HG03159 (cell line): ENCODE data around the gene BCL6B.
"Not testable (repeated sequence)": the region's sequence is repeated elsewhere in the genome, so short reads cannot be mapped to it uniquely, and the experiment has no call there.

Experiments used
- ATAC-seq: cut with Tn5 transposase; IDR thresholded peaks from one replicate; pipeline ENCODE4 v1.9.1; 2021; ENCODE audit warnings: mild to moderate bottlenecking, moderate library complexity; ENCODE audit not compliant: unreplicated experiment

Gene BCL6B

DNA sequence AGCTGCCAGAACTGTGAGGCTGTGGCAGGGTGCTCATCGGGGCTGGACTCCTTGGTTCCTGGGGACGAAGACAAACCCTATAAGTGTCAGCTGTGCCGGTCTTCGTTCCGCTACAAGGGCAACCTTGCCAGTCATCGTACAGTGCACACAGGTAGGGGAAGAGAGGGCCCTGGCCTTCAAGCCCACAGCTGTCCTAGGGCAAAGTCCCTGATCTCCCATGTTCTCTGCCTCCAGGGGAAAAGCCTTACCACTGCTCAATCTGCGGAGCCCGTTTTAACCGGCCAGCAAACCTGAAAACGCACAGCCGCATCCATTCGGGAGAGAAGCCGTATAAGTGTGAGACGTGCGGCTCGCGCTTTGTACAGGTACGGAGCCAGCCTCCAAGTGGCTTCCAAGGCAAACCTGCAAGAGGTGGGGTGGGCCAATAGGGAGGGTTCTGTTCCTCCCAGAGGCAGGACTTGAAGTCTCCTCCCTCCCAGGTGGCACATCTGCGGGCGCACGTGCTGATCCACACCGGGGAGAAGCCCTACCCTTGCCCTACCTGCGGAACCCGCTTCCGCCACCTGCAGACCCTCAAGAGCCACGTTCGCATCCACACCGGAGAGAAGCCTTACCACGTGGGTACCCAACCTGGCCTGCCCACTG, 3.7 kb downstream of the BCL6B start:
- ATAC-seq, result no peak

DNA sequence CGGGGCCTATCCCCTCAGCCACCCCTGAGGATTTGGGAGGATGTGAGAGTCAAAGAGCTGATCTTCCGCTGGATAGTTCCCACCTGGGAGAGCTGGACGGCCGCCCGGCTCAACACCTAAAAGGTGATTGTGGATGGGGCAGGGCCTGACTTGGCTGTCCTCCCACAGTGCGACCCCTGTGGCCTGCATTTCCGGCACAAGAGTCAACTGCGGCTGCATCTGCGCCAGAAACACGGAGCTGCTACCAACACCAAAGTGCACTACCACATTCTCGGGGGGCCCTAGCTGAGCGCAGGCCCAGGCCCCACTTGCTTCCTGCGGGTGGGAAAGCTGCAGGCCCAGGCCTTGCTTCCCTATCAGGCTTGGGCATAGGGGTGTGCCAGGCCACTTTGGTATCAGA, 4.5 kb downstream of the BCL6B start:
- ATAC-seq, result no peak

DNA sequence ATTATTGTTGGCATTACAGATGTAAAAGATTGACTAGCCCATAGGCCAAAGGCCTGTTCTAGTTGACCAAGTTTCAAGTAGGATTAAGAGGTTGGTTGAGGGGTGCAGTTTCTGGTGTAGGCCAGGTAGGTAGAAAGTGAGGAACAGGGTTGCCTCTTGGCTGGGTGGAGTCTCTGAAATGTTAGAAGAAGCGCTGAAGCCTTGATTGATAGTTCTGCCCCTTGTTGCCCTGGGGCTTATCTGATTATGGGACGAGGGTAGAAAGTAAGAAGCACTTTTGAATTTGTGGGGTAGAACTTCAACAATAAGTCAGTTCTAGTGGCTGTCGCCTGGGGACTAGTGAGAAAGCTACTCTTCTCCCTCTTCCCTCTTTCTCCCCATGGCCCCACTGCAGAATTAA, 6.2 kb downstream of the BCL6B start:
- no peak for ATAC-seq

DNA sequence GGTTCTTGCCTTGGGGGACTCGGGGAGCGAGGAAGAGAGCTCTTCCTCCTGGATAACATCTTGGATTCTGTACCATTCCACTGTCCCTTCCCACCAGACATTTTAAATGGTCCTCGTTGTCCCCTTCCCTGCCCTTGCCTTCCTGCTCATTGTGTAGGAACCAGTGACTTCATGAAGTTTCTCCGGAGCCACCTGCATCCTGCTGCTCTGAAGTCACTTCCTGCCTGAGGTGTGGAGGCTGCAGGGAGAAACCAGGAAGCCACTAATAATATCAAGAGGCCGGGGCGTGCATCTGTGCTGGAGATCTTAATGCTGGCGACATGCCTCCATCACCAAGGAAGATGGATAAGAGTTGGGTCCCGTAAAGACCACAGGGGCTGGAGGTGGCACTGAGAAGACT, 6.8 kb downstream of the BCL6B start:
- no peak for ATAC-seq

DNA sequence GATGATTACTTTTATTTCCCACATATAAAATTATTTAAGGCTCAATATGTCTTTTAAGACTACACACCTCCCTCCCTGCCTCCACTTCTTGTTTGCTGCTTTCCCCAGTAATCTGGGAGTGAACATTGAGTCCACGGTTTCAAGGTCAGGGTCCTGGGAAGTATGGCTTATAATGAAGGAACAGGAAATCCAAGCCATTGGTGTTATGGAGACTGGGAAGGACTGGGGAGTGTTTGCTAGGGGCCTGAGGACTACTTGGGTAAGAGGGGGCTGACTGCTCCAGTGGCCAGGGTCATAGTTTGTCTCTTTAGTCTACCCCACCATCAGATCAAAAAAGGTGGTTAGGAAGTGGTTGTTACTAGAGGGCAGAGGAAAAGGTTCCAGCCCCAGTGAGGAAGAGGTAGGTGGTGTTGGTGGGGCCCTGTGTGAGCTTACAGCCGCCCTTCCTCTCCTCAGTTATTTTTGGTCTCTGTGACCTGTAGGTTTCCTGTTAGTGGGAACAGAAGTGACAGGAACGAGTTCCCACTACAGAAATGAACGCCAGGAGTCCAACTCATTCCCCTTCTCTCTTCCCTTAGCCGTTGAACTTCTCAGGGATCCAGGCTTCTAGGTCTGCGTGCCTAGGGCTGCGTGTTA, 12.2 kb downstream of the BCL6B start:
- peak; percentile 3 for ATAC-seq

DNA sequence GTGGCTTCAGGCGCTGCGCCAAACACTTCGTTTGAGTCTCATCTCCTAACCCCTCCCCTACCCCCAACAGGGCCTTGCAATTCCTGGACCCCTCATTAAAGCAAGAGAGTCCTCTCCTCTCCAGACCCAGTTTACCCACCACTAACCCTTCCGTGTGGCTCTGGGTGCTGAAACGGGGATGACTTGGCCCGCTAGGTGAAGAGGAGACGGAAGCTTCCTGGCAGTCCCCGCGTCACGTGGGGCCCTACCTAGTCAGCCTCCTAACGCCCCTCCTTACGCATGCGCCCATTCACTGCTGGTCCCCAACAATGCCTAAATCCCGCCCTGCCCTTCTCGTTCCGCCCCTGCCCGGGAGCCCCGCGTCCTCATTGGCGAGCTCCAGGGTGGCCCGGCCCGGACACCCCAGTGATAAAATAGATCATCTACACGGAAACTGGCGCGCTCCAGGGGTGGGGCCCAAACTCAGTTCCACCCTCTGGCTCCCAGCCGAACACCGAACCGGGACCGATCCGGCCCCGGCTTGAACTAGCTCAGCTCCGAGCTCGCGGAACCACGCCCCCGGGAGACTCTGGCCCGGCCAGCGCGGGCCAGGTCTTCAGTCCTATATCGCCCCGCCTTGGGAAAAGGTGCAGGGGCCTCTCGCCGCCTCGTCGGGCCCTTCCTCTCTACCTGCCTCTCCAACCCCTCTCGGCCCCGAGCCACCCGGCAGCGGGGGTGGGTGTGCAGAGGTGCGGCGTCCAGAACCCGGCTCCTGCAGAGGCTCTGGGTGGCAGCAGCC, 12.9 kb downstream of the BCL6B start, which contains the start of gene SLC16A13:
Gene SLC16A13 (plus strand): TSS at position 425 of the 778 bp plus-strand sequence. CDS start 368 bp downstream, outside the sequence.
- ATAC-seq, result peak; percentile 94

DNA sequence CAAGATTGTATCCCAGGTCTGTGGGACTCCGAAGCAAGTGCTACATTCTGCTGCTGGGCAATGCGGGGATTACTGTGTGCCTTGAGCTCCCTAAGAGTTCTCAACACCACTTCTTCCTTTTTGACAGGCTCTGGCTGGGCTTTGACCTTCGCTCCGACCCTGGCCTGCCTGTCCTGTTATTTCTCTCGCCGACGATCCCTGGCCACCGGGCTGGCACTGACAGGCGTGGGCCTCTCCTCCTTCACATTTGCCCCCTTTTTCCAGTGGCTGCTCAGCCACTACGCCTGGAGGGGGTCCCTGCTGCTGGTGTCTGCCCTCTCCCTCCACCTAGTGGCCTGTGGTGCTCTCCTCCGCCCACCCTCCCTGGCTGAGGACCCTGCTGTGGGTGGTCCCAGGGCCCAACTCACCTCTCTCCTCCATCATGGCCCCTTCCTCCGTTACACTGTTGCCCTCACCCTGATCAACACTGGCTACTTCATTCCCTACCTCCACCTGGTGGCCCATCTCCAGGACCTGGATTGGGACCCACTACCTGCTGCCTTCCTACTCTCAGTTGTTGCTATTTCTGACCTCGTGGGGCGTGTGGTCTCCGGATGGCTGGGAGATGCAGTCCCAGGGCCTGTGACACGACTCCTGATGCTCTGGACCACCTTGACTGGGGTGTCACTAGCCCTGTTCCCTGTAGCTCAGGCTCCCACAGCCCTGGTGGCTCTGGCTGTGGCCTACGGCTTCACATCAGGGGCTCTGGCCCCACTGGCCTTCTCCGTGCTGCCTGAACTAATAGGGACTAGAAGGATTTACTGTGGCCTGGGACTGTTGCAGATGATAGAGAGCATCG, 15.4 kb downstream of the BCL6B start:
- no peak for ATAC-seq

DNA sequence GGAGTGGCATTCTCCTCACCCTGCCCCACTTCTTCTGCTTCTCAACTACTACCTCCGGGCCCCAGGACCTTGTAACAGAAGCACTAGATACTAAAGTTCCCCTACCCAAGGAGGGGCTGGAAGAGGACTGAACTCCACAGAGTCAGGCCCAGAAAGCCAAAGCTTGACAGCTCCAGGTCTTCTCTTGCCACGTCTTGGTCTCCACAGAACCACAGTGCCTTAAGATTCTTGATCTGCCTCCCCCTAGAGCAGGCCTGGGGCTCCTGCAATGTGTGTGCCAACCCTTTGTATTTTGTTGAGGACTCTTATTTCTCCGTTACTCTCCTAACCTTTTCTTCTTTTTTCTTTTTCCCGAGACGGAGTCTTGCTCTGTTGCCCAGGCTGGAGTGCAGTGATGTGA, 17.0 kb downstream of the BCL6B start:
- ATAC-seq, result no peak

DNA sequence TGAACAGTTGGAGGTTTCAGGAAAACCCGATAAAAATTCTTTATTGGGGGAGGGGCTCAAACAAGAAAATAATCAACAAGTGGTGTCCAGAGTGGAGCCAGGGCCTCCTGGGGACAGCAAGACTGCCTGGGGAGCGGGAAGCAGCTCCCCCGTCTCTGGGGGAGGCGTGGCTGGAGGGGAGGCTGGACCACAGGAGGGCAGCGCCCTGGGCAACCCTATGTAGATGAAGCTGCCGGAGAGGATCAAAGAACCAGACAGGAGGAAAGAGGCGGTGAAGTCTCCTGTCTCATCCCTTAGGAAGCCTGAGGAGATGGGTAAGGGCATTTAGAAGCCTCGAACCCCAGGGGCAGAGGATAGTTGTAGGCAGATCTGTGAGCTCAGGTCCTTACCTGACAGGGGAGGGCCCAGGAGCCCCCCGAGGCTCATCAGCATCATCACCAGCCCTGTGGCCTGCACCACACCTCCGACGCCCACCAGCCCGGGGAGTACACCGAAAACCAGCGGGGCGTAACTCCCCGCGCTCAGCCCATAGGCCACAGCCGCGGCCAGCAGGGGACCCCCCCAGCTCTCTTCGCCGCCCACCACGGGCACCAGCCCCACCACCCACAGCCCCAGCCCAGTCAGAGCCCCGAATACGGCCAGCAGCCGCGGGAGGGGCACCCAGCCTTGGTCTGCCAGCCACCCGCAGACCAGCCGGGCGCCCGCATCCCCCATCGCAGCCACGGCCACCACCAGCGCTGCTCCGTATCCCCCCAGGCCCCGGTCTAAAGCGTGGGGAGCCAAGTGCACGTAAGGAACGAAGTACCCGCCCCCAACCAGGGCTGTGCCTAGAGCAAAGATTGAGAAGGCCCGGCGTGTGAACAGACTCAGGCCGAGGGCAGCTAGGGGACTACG, 19.0 kb downstream of the BCL6B start:
- ATAC-seq, result no peak

DNA sequence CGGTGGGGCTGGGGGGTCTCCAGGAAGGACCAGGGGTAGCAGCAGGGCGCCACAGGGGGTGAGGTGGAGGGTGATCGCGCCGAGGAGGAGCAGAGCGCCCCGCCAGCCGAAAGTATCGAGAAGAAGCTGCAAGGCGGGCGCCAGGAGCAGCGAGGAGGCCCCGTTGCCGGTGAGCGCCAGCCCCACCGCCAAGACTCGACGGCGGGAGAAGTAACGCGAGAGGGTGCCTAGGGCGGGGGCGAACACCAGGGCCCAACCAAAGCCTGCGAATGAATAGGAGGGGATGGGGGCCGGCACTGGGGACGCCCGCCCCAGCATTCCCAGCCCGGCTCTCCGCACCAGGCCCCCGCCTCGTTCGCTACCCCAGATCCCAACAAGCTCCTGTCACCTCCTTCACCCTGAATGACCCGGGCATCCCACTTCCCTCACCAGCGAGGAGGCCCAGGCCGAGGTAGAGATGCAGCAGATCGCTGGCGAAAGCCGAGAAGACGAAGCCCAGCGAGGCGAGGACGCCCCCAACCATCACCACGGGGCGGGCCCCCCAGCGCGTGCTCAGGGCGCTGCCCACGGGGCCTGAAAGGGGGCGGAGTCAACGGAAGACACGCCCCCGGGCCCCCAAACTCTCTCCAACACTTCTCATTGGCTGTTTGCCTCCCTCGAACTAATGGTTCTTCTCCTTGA, 19.8 kb downstream of the BCL6B start:
- no peak for ATAC-seq

DNA sequence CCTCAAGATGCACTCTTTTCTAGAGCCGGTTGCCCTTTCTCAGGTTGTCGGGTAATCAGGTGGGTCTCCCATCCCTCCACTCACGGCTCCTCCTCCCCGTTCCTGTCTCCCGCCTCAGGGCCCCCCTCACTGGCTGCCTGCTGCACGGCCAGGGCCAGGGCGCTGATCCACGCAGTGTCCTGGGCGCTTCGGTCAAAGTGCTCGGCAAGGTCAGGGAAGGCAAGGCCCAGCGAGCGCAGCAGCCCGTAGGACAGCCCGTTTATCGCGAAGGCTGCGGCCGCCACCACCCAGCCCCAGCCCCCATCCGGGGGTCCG, 20.3 kb downstream of the BCL6B start:
- no peak for ATAC-seq

DNA sequence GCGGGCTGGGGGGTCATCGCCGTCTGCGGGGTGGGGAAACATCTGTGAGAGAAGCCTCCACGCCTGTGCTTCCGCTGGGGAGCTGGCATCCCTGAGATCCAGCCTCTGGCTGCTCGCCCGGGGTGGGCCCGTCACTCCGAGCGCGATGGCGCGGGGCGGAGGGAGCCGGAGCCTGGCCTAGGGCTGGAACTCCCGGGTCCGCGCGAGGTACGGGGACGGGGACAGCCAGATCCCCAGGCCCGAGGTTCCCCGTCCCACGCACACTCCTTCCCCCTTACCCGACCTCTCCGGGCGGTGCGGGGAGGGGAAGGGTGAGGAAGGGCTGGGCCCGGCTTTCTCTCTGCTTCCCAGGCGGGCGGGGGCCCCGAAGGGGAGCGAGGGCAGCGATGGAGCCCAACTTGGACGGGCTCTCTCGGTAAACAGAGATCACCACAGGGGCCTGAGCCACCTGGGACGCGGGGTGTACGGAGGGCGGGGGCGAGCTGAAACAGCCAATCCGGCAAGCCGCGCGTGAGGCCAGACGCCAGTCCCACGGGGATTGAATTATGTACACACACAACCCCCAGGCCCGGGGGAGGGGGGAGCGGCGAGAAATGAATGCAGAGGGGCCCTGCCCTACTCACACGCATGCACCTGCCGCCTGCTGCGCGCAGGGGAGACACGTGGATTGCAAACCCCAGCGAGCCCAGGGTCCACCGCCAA, 20.8 kb downstream of the BCL6B start, which contains the start of gene SLC16A11:
Gene SLC16A11 (minus strand): TSS at position 596 of the 702 bp plus-strand sequence. CDS start 579 bp downstream, at position 17.
- ATAC-seq, result no peak

DNA sequence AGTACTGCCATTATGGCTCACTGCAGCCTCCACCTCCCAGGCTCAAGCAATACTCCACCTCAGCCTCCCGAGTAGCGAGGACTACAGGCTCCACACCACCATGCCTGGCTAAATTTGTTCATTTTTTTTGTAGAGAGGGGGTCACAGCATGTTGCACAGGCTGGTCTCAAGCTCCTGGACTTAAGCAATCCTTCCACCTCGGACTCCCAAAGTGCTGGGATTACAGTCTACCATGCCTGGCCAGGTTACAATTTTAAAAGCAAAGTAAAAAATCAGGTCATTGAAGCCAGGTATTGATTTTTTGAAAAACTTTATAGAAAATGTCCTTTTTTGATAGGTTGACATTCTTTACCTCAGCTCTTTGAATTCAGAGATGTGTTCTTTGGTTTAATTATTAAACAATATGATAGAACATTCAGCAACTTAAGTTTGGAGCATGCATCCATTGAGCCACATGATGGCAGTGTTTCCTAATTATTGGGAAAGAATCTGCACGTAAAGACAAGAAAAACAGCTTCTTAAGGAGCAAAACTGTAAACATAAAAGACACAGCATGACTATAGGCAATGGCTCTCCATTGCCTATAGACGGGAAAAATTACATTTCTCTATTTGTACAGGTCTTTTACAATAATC, 22.8 kb downstream of the BCL6B start:
- no peak for ATAC-seq

DNA sequence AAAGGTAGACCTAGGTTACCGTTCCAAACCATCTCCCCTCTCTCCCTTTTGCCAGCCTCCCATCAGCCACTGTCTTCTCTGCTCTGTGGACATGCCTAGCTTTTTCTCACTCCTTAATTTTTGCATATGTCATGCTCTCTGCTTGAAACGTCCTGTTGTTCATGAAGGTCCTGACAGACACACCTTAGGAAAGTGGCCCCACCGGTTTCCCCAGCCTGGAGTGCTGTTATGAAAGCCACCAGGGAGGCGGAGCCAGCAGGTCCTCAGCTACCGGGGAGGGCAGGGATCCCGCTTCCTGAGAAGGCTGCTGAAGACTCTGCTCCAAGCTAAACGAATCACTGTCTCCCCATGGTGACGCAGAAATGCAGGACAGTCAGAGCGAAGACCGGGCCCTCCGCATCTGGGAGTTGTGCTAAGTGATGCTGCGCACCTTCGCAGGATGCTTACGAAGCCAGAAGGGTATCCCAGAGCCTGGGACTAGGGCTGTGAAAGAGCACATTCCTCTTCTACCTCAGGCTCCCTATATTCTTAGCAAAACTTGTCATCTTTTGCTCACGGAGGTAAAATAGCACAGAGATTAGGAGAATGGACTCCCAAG, 23.4 kb downstream of the BCL6B start:
- ATAC-seq, result no peak

DNA sequence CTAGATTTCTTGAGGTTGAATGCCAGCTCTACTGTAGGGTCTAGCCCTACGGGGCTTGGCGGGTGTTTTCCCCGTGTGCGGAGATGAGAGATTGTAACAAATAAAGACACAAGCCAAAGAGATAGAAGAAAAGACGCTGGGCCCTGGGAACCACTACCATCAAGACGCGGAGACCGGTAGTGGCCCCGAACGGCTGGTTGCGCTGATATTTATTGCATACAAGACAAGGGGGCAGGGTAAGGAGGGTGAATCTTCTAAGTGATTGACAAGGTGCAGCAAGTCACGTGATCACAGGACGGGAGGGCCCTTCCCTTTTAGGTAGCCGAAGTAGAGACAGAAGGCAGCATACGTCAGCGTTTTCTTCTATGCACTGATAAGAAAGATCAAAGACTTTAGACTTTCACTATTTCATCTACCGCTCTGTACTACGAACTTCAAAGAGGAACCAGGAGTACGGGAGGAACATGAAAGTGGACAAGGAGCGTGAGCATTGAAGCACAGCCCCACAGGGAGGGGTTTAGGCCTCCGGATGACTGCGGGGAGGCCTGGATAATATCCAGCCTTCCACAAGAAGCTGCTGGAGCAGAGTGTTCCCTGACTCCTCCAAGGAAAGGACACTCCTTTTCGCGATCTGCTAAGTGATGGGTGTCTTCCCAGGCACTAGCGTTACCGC, 24.0 kb downstream of the BCL6B start:
- not testable (repeated sequence) for ATAC-seq

DNA sequence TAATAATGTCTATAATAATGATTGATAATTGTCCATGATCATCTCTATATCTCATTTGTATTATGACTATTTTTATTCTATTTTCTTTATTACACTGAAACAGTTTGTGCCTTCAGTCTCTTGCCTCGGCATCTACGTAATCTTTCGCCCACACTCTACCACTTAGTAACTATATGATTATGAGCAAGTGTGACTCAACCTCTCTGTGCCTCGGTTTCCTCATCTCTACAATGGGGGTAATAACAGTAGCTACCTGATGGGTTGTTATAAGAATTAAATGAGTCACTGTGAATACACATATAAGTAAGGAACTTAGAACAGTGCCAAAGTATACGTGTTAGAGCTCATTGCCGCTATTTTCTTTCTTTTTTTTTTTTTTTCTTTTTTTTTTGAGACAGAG, 24.7 kb downstream of the BCL6B start:
- no peak for ATAC-seq

DNA sequence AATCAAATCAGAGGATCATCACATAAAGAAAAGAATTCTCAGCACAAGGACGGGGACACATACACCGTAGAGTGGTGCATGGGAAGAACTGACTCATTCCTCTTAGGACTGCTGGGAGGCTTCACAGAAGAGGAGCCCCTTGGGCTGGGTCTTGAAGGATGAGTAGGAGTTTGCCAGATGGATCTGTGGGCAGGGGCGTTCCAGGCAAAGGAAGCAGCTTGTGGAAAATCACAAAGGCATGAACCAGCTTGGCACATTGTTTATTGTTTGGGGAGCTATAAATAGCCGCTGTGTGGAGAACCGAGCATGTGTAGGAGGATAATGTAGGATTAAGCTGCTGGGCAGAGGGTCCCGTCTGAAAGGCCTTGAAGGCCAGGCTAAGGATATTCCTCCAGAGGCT, 26.1 kb downstream of the BCL6B start:
- no peak for ATAC-seq

DNA sequence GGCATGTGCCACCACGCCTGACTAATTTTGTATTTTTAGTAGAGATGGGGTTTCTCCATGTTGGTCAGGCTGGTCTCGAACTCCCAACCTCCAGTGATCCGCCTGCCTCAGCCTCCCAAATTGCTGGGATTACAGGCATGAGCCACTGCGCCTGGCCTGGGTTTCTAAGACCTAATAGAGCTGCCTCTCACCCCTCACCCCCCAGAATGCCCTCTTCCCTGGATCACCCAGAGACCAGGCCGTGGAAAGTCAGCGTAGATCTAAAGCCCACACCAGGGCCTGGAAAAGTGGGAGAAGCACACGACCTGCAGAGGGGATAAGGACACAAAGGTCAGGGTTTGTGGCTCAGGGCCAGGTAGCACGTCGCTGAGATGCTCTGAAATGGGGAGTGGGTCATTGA, 27.7 kb downstream of the BCL6B start:
- ATAC-seq, result not testable (repeated sequence)
